ENCODE results near the gene EPB41. TPM values are rescaled to one million over a fixed set of nuclear protein-coding genes. Genes with fewer than 3 reads are reported as not detected.
A peak's percentile ranks its signal among the peaks of the same experiment; 100 is the strongest.

EPB41 gene
- total and polyA plus RNA-seq, 9 of the 15 experiments (the other 6 are each of a cell fraction or from before 2014, with no cell fraction given) = 3.7 to 213 (median 141) TPM

DNA sequence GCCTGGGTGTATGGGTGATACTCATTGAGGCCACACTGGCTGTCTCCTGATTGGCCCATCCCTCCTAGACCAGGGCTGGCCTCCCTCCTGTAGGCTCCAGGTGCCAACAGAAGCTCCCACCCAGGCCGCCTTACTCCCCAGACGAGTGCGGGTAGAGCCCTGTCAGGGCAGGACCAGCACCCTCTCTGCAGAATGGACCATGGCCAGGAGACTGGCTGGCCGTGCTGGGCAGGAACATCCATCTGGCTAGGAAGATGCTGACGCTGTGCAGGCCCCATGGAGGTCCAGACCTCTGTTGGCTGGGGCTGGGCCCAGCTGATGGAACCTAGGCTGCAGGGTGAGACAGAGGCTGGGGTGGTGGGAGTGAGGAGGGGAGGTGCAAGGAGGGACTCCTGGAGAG, 25.0 kb upstream of the EPB41 start:
- FAIRE-seq (no peak), ATAC-seq (no peak), DNase-seq (ENCODE audit: extremely low read depth in 1 of 4, low spot score in 3 of 4) (no peak)
- intact Hi-C loops (cut with micrococcal nuclease) = no loop called here
- Histone ChIP-seq H3K4me2 (ENCODE audit: insufficient read depth, low read length) (peak overlapping the region; percentile 62), H3K9me3 (replicated peaks; ENCODE audit: control insufficient read depth, insufficient read depth, low read depth, low read length) (no peaks in the 10 kb centered on the region), H3K27ac (ENCODE audit: extremely low read depth, low read depth, low read length) (no peak overlapping the region; the same call in 2 of the 3 replicates), H3K4me3 (no peak overlapping the region), H3K36me3 (ENCODE audit: control insufficient read depth, insufficient read depth, low read length) (peaks cover 50% of the 10 kb centered on the region), H3K9me1 (ENCODE audit: control insufficient read depth, insufficient read depth, low read length) (peaks cover 14% of the 10 kb centered on the region), H4K20me1 (replicated peaks; ENCODE audit: control insufficient read depth, insufficient read depth, low read length) (peaks cover 30% of the 10 kb centered on the region; the same call in 1 of the 2 replicates), H3K79me2 (ENCODE audit: control insufficient read depth, insufficient read depth, low read length) (peaks cover 84% of the 10 kb centered on the region), H3K9ac (ENCODE audit: insufficient read depth in 1 of 2, low read depth in 2 of 2, low read length in 2 of 2) (peak overlapping the region; percentile 19 to 87; a peak in 3 of 4 replicates), H2AFZ (ENCODE audit: low read depth, low read length) (no peak overlapping the region), H3K27me3 (ENCODE audit: control insufficient read depth in 2 of 2, insufficient read depth in 2 of 2, low read length in 2 of 2) (no peaks in the 10 kb centered on the region), H3K4me1 (replicated peaks in 1 of 2; ENCODE audit: control insufficient read depth in 2 of 2, insufficient read depth in 2 of 2, low read length in 2 of 2) (peaks cover 53 to 71% of the 10 kb centered on the region in 2 experiments)
- in situ Hi-C loops (cut with MboI) = no loop called here
- TF ChIP-seq WHSC1 (IDR thresholded peaks at IDR 0.05; ENCODE audit: low read length) = peak; percentile 86
- TF ChIP-seq RBFOX2 (IDR thresholded peaks at IDR 0.05; ENCODE audit: low read depth, low read length) = peak; percentile 48
- peak; percentile 33; the same call in 1 of the 2 replicates for TF ChIP-seq ZC3H4 (CRISPR knock-in tag; IDR thresholded peaks at IDR 0.05; ENCODE audit: borderline replicate concordance)
- no peak for TF ChIP-seq BRCA1 (IDR thresholded peaks at IDR 0.05)
- peak; percentile 55; the same call in 1 of the 2 replicates for TF ChIP-seq BRCA1 (CRISPR knock-in tag; IDR thresholded peaks at IDR 0.05)
- no peak for TF ChIP-seq ZNF121 (CRISPR knock-in tag; conservative IDR thresholded peaks at IDR 0.05)
- peak; percentile 23; the same call in 1 of the 2 replicates for TF ChIP-seq ZFX (CRISPR knock-in tag; IDR thresholded peaks at IDR 0.05)
- TF ChIP-seq EZH2 (IDR thresholded peaks at IDR 0.05; ENCODE audit: borderline replicate concordance, low read depth, low read length) = no peak
- CTCF ChIA-PET (ENCODE audit: low intra/inter-chr PET ratio) = no interaction called here
- 89% methylated on average over 5 of the region's 5 CpGs for WGBS (ENCODE audit: insufficient coverage, low coverage, missing lambda C conversion rate)
- POLR2A ChIA-PET = interaction anchor here (0.5 to 2.7 kb wide), 7 partner anchors 11 to 241 kb away, joined by 3 to 14 read pairs (median 5); partner anchors contain the start of gene RNU11
- BruUV-seq (replicated peaks) = no TSS peak
